Adrenal gland (tissue), 5 donors: Measurements from ENCODE around the gene KCNJ6.

Experiments used
- CTCF ChIP-seq, 6 experiments: fragments of 450-650 bp in 4 of 6; fragments of 200-600 bp in 2 of 6; sonication (generic) in 1 of 6; IDR thresholded peaks; 1 replicate in 5 of 6; 2 replicates in 1 of 6; pipeline versions ENCODE4 v1.5.1 to v1.8.0; 2016 to 2021; ENCODE audit warnings: antibody characterized with exemption in 6 of 6, mild to moderate bottlenecking in 2 of 6, moderate library complexity in 1 of 6
- POLR2A ChIP-seq, 2 donors: fragments of 450-650 bp; IDR thresholded peaks; one replicate each; pipeline ENCODE4 v1.6.1; 2017; ENCODE audit warnings: antibody characterized with exemption in 2 of 2, mild to moderate bottlenecking in 2 of 2, moderate library complexity in 1 of 2
- donor health status: DM: no; HTN: no; CAD: no.

DNA sequence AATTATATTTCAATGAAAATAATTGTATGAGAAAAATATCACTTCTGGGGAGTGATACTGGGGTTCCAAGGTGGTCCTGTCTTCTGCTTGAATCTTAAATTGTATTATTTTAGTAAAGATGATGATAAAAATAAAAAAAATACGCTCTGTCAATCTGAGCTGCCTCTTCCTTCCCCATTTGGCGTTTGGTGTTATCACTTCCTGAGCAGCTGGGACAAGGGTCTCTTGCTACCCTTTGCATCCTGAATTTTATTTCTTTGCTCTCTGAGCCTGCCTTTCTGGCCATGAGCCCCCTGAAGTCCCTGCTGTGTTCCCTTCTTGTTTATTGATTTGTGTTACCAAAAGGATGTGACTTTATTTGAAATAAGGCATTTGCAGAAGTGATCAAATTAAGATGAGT lies 111.0 kb downstream of the KCNJ6 start:
- TF ChIP-seq CTCF (IDR thresholded peaks at IDR 0.05) = no peak
- no peak for TF ChIP-seq POLR2A (IDR thresholded peaks at IDR 0.05)
